ENCODE results near the gene LONP1. TPM values are rescaled to one million over a fixed set of nuclear protein-coding genes. Genes with fewer than 3 reads are reported as not detected.
"Not testable (repeated sequence)": the region's sequence is repeated elsewhere in the genome, so short reads cannot be mapped to it uniquely, and the experiment has no call there.

The LONP1 gene
- total RNA-seq, 2 donors from 2014 or later, result 52.8 to 82.8 TPM

DNA sequence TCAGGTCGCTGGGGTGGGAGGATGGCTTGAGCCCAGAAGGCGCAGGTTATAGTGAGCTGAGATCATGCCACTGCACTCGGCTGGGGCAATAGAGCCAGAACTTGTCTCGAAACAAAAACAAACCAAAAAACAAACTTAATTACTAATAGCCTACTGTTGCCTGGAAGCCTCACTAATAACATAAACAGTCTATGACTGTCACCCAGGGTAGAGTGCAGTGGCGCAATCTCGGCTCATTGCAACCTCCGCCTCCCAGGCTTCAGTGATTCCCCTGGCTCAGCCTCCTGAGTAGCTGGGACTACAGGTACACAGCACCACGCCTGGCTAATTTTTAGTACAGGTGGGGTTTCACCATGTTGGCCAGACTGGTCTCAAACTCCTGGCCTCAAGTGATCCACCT, 18.5 kb upstream of the LONP1 start:
- DNase-seq (ENCODE audit: low spot score) (no peak), ATAC-seq (ENCODE audit: insufficient number of reproducible peaks, low FRiP score, low read depth) (no peak)
- Histone ChIP-seq H3K9me3 (no peaks in the 10 kb centered on the region), H3K27ac (no peak overlapping the region), H3K4me1 (ENCODE audit: control insufficient read depth in 1 of 2, low read depth in 2 of 2) (no peaks in the 10 kb centered on the region), H3K36me3 (no peaks in the 10 kb centered on the region), H3K4me3 (no peak overlapping the region), H3K27me3 (replicated peaks; ENCODE audit: insufficient read depth) (no peaks in the 10 kb centered on the region)
- TF ChIP-seq, protein P1, sequence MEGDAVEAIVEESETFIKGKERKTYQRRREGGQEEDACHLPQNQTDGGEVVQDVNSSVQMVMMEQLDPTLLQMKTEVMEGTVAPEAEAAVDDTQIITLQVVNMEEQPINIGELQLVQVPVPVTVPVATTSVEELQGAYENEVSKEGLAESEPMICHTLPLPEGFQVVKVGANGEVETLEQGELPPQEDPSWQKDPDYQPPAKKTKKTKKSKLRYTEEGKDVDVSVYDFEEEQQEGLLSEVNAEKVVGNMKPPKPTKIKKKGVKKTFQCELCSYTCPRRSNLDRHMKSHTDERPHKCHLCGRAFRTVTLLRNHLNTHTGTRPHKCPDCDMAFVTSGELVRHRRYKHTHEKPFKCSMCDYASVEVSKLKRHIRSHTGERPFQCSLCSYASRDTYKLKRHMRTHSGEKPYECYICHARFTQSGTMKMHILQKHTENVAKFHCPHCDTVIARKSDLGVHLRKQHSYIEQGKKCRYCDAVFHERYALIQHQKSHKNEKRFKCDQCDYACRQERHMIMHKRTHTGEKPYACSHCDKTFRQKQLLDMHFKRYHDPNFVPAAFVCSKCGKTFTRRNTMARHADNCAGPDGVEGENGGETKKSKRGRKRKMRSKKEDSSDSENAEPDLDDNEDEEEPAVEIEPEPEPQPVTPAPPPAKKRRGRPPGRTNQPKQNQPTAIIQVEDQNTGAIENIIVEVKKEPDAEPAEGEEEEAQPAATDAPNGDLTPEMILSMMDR (IDR thresholded peaks at IDR 0.05), result no peak

DNA sequence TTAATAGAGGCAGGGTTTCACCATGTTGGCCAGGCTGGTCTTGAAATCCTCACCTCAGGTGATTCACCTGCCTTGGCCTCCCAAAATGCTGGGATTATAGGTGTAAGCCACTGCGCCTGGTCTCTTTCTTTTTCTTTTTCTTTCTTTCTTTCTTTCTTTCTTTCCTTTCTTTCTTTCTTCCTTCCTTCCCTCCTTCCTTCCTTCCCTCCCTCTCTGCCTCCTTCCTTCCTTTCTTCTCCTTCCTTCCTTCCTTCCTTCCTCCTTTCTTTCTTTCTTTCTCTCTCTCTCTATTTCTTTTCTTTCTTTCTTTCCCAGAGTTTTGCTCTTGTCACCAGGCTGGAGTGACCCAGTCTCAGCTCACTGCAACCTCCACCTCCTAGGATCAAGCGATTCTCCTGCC, 13.2 kb upstream of the LONP1 start:
- not testable (repeated sequence) for H3K36me3 ChIP-seq; H3K27me3 ChIP-seq (replicated peaks; ENCODE audit: insufficient read depth); H3K4me1 ChIP-seq (ENCODE audit: control insufficient read depth in 1 of 2, low read depth in 2 of 2); ATAC-seq (ENCODE audit: insufficient number of reproducible peaks, low FRiP score, low read depth); DNase-seq (ENCODE audit: low spot score); H3K9me3 ChIP-seq; H3K4me3 ChIP-seq; H3K27ac ChIP-seq

DNA sequence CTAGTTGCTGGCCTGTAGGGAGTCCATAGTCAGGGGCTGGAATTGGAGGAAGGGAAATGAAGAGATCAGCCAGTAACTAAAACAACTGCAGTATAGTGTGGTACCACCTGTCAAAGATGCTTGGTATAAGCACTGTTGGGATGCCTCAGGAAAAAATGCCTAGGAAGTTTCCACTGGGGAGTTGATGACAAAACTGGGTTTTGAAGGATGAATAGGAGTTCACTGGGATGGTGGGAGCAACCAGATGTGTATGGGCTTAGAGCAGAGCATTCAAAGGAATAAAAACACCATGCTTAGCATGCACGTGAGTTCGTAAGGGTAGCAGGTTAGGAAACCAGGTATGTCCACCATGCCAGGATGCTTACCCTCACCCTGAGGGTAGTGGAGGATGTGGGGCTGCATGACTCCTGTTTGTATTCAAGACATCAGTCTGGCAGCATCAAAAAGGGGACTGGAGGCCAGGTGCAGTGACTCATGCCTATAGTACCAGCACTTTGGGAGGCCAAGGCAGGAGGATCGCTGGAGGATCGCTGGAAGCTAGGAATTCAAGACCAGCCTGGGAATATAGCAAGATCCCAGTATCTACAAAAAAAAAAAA, 7.6 kb upstream of the LONP1 start:
- no peak overlapping the region for H3K4me3 ChIP-seq
- peaks cover 7% of the 10 kb centered on the region for H3K9me3 ChIP-seq
- no peaks in the 10 kb centered on the region for H3K27me3 ChIP-seq (replicated peaks; ENCODE audit: insufficient read depth)
- no peak overlapping the region for H3K27ac ChIP-seq
- no peaks in the 10 kb centered on the region for H3K4me1 ChIP-seq (ENCODE audit: control insufficient read depth in 1 of 2, low read depth in 2 of 2)
- H3K36me3 ChIP-seq, result no peaks in the 10 kb centered on the region
- DNase-seq (ENCODE audit: low spot score) (no peak), ATAC-seq (ENCODE audit: insufficient number of reproducible peaks, low FRiP score, low read depth) (no peak)
- TF ChIP-seq, protein P1 (IDR thresholded peaks at IDR 0.05), result no peak

DNA sequence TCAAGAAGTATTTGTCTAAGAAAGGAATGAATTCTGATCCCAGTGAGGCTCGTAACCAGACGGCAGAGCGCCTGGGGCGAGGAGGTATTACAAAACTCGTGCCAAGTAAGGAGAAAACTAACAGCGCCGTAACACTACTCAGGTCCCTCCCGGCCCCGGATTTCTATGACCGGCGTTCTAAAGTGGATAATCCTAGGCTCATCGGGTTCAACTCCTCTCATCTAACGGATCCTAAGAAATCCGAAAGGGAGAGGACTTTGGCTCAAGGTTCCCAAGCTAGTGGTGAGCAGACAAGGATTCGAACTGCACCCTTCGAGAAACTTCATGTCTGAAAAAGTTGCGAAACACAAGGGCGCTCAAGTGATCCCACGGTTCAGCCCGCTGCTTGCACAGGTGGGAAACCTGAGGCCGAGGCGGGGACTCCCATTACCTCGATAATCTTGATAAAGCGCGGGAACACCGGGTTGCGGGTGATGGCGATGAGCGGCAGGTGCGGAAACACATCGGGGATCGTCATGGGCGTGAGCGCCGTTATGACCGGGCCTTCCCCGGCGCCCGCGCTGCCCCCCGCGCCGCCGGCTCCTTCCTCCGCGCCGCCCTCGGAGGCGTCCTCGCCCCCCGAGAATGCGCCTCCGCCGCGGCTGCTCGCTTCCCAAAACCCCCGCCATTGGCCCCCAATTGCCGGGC, 529 bp downstream of the LONP1 start:
- no peak for DNase-seq (ENCODE audit: low spot score)

DNA sequence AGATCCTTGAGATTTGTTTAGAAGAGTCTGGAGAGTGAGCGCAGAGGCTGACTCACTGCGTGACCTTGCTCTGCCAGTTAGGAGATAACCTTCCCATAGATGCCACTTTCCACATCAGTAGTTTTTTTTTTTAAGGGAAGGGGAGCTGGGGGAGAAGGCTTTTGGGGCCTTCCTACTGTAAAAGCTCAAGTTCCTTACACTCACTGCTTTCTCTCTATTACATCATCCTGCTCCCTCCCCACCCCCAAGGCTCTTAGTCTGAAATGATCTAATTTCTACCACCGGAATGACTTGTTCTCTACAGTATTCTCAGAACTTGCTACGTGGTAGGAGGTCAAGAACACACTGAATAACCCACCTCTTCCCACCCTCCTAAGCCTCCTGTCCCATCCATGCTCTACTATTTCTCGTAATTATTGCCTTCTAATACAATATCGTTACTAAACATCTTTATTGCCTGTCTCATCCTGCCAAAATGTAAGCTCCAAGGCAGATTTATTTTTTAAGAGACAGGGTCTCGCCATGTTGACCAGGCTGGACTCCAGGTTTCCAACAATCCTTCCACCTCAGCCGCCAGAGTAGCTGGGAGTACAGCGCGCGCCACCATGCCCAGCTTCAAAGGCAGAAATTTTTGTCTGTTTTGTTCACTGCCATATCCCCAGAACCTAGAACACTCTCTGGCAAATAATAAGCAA, 1.2 kb downstream of the LONP1 start:
- ATAC-seq (ENCODE audit: insufficient number of reproducible peaks, low FRiP score, low read depth), result no peak
- peaks cover 11 to 19% of the 10 kb centered on the region in 2 donors for H3K4me1 ChIP-seq (ENCODE audit: control insufficient read depth in 1 of 2, low read depth in 2 of 2)
- no peaks in the 10 kb centered on the region for H3K36me3 ChIP-seq
- TF ChIP-seq, protein P1 (IDR thresholded peaks at IDR 0.05), result no peak
- no peaks in the 10 kb centered on the region for H3K27me3 ChIP-seq (replicated peaks; ENCODE audit: insufficient read depth)
- H3K9me3 ChIP-seq, result no peaks in the 10 kb centered on the region
- peak overlapping the region; percentile 92 to 95 for H3K27ac ChIP-seq
- H3K4me3 ChIP-seq, result peak overlapping the region; percentile 89
- no peak for DNase-seq (ENCODE audit: low spot score)

More for the DNA sequence above, 529 bp downstream of the LONP1 start:
- no peak for ATAC-seq (ENCODE audit: insufficient number of reproducible peaks, low FRiP score, low read depth)
- Histone ChIP-seq H3K4me1 (ENCODE audit: control insufficient read depth in 1 of 2, low read depth in 2 of 2) (peaks cover 11 to 19% of the 10 kb centered on the region in 2 donors), H3K9me3 (no peaks in the 10 kb centered on the region), H3K27ac (peak overlapping the region; percentile 92 to 95), H3K4me3 (peak overlapping the region; percentile 89), H3K36me3 (no peaks in the 10 kb centered on the region), H3K27me3 (replicated peaks; ENCODE audit: insufficient read depth) (no peaks in the 10 kb centered on the region)
- TF ChIP-seq, protein P1 (IDR thresholded peaks at IDR 0.05), result no peak

Data from thoracic aorta (tissue), 2 donors.